Uterus (tissue), 4 donors: ENCODE data around the gene NECTIN2. TPM values are rescaled to one million over a fixed set of nuclear protein-coding genes. Genes with fewer than 3 reads are reported as not detected.
A peak's percentile ranks its signal among the peaks of the same experiment; 100 is the strongest.

ENCODE experiments used
- DNase-seq, 2 donors: peaks; one replicate each; pipeline ENCODE4 v3.0.0-alpha.2; 2019 to 2020
- H3K27ac ChIP-seq, 2 donors: fragments of 200-600 bp; sonication (generic); 1 replicate in 1 of 2; 2 replicates in 1 of 2; pipeline ENCODE4 v1.5.1; 2016 to 2018
- H3K27me3 ChIP-seq, 2 donors: fragments of 200-600 bp; sonication (generic); one replicate each; pipeline ENCODE4 v1.5.1; 2018 to 2019; ENCODE audit warnings: control low read depth in 1 of 2
- H3K36me3 ChIP-seq, 2 donors: fragments of 200-600 bp; sonication (generic); one replicate each; pipeline ENCODE4 v1.5.1; 2019; ENCODE audit warnings: control low read depth in 1 of 2
- H3K4me1 ChIP-seq, 2 donors: fragments of 200-600 bp; sonication (generic); one replicate each; pipeline ENCODE4 v1.5.1; 2018 to 2019; ENCODE audit warnings: control low read depth in 1 of 2
- H3K4me3 ChIP-seq, 2 donors: fragments of 200-600 bp; sonication (generic); 1 replicate in 1 of 2; 2 replicates in 1 of 2; pipeline ENCODE4 v1.5.1; 2018 to 2019; ENCODE audit warnings: mild to moderate bottlenecking in 1 of 2
- H3K9me3 ChIP-seq, 2 donors: fragments of 200-600 bp; sonication (generic); one replicate each; pipeline ENCODE4 v1.5.1; 2019; ENCODE audit warnings: control low read depth in 1 of 2
- CTCF ChIP-seq, 4 experiments: fragments of 200-600 bp in 2 of 4; fragments of 450-650 bp in 2 of 4; sonication (generic) in 2 of 4; IDR thresholded peaks; one replicate each; pipeline ENCODE4 v1.5.1; 2016 to 2019; ENCODE audit warnings: antibody characterized with exemption in 4 of 4, mild to moderate bottlenecking in 2 of 4, moderate library complexity in 1 of 4
- POLR2A ChIP-seq, 2 donors: fragments of 450-650 bp; IDR thresholded peaks; one replicate each; pipeline ENCODE4 v1.6.1; 2016; ENCODE audit warnings: antibody characterized with exemption in 2 of 2, mild to moderate bottlenecking in 1 of 2, moderate library complexity in 1 of 2
- intact Hi-C: fragments of 100-400 bp; cut with DNase I; formaldehyde crosslinking; loops from one replicate; pipeline ENCODE4 v1.15.1; 2023; ENCODE audit warnings: low total_unique reads
- total RNA-seq, 4 donors: library from RNA; depleted of rRNA in 3 of 4; stranded (reverse); fragments of >200 nt in 3 of 4; gene quantifications; one replicate each; pipeline versions ENCODE4 v1.1.0 to v1.2.4, GENCODE V29; 2014 to 2023
- donor health status: DM: yes; HTN: yes; CAD: no.

The NECTIN2 gene
- total RNA-seq, 4 donors from 2014 or later = 14.1 to 106 (median 86.1) TPM

- H3K4me1 ChIP-seq = no peaks in the 10 kb centered on the region
- H3K9me3 ChIP-seq = no peaks in the 10 kb centered on the region
- H3K4me3 ChIP-seq = no peak overlapping the region
- no peak overlapping the region for H3K27ac ChIP-seq
- no peaks in the 10 kb centered on the region for H3K36me3 ChIP-seq
- DNase-seq = no peak
- H3K27me3 ChIP-seq = no peaks in the 10 kb centered on the region
- intact Hi-C loops = loop anchor here (5.0 to 10.0 kb wide), 2 partner anchors 39 to 116 kb away; no protein-coding TSS in a partner anchor
- no peak for TF ChIP-seq CTCF (IDR thresholded peaks at IDR 0.05)
- TF ChIP-seq POLR2A (IDR thresholded peaks at IDR 0.05) = no peak
Observed at GRCh38 chr19:44840811-44841210, 5.3 kb upstream of the NECTIN2 start.

GRCh38 chr19:44841231-44841630 is 4.9 kb upstream of the NECTIN2 start:
- H3K4me3 ChIP-seq = no peak overlapping the region
- intact Hi-C loops = loop anchor here (5.0 to 10.0 kb wide), 2 partner anchors 39 to 116 kb away; no protein-coding TSS in a partner anchor
- H3K27me3 ChIP-seq = no peaks in the 10 kb centered on the region
- no peaks in the 10 kb centered on the region for H3K36me3 ChIP-seq
- H3K27ac ChIP-seq = no peak overlapping the region
- no peaks in the 10 kb centered on the region for H3K9me3 ChIP-seq
- H3K4me1 ChIP-seq = no peaks in the 10 kb centered on the region
- TF ChIP-seq CTCF (IDR thresholded peaks at IDR 0.05) (no peak), POLR2A (IDR thresholded peaks at IDR 0.05) (no peak)
- DNase-seq = no peak

GRCh38 chr19:44845286-44845611 is 848 bp upstream of the NECTIN2 start:
- DNase-seq = peak in 1 of 2 donors; percentile 64
- Histone ChIP-seq H3K27me3 (no peaks in the 10 kb centered on the region), H3K9me3 (no peaks in the 10 kb centered on the region), H3K4me1 (peaks cover under 1 to 8% of the 10 kb centered on the region in 2 donors), H3K27ac (peak overlapping the region; percentile 74 to 96), H3K36me3 (no peaks in the 10 kb centered on the region), H3K4me3 (peak overlapping the region; percentile 69 to 100)
- TF ChIP-seq POLR2A (IDR thresholded peaks at IDR 0.05) = no peak
- intact Hi-C loops = loop anchor here (10.0 kb wide), 1 partner anchor 120 kb away; no protein-coding TSS in a partner anchor

GRCh38 chr19:44846455-44847143 is 502 bp downstream of the NECTIN2 start:
- peak; percentile 53 to 68 for DNase-seq
- TF ChIP-seq POLR2A (IDR thresholded peaks at IDR 0.05) (no peak), CTCF (IDR thresholded peaks at IDR 0.05) (no peak)
- intact Hi-C loops = loop anchor here (10.0 kb wide), 1 partner anchor 122 kb away; no protein-coding TSS in a partner anchor

GRCh38 chr19:44847144-44848035 is 1.3 kb downstream of the NECTIN2 start:
- DNase-seq = peak; percentile 73 to 77
- Histone ChIP-seq H3K4me3 (peak overlapping the region; percentile 69 to 100), H3K27me3 (no peaks in the 10 kb centered on the region), H3K4me1 (peaks cover 3 to 12% of the 10 kb centered on the region in 2 donors), H3K27ac (peak overlapping the region; percentile 96 to 97), H3K36me3 (no peaks in the 10 kb centered on the region), H3K9me3 (no peaks in the 10 kb centered on the region)
- TF ChIP-seq POLR2A (IDR thresholded peaks at IDR 0.05) = peak; percentile 59 to 73
- TF ChIP-seq CTCF (IDR thresholded peaks at IDR 0.05) = peak in 1 of 4 experiments; percentile 19
- intact Hi-C loops = loop anchor here (10.0 kb wide), 1 partner anchor 123 kb away; no protein-coding TSS in a partner anchor

More at GRCh38 chr19:44846455-44847143, 502 bp downstream of the NECTIN2 start:
- no peaks in the 10 kb centered on the region for H3K27me3 ChIP-seq
- H3K9me3 ChIP-seq = no peaks in the 10 kb centered on the region
- H3K27ac ChIP-seq = peak overlapping the region; percentile 96 to 97
- H3K4me1 ChIP-seq = peaks cover 3 to 12% of the 10 kb centered on the region in 2 donors
- H3K36me3 ChIP-seq = no peaks in the 10 kb centered on the region
- peak overlapping the region; percentile 69 to 100 for H3K4me3 ChIP-seq
